Measurements from ENCODE around the gene KCNQ1OT1.
"Not testable (repeated sequence)": the region's sequence is repeated elsewhere in the genome, so short reads cannot be mapped to it uniquely, and the experiment has no call there.

The KCNQ1OT1 gene

GRCh38 chr11:2650343-2650867 lies 49.4 kb downstream of the KCNQ1OT1 start:
- DNase-seq, result no peak

GRCh38 chr11:2649848-2650247 lies 49.9 kb downstream of the KCNQ1OT1 start:
- no peak for DNase-seq

- DNase-seq, result no peak
These were observed 50.4 kb downstream of the KCNQ1OT1 start for GRCh38 chr11:2649400-2649799.

GRCh38 chr11:2647953-2648352 lies 51.8 kb downstream of the KCNQ1OT1 start:
- DNase-seq, result no peak

- no peak for DNase-seq
These were observed 52.6 kb downstream of the KCNQ1OT1 start for GRCh38 chr11:2647167-2647566.

GRCh38 chr11:2645779-2646118 lies 54.0 kb downstream of the KCNQ1OT1 start:
- DNase-seq, result no peak

- DNase-seq, result no peak
These were observed 54.7 kb downstream of the KCNQ1OT1 start for GRCh38 chr11:2644844-2645778.

- no peak for DNase-seq
These were observed 56.0 kb downstream of the KCNQ1OT1 start for GRCh38 chr11:2643746-2644145.

- DNase-seq, result no peak
These were observed 58.2 kb downstream of the KCNQ1OT1 start for GRCh38 chr11:2641623-2642022.

GRCh38 chr11:2639763-2640162 lies 60.0 kb downstream of the KCNQ1OT1 start:
- not testable (repeated sequence) for DNase-seq

GRCh38 chr11:2631161-2631560 lies 68.6 kb downstream of the KCNQ1OT1 start:
- DNase-seq, result no peak

- no peak for DNase-seq
These were observed 69.1 kb downstream of the KCNQ1OT1 start for GRCh38 chr11:2630679-2631078.

GRCh38 chr11:2625183-2625582 lies 74.6 kb downstream of the KCNQ1OT1 start:
- no peak for DNase-seq

- DNase-seq, result no peak
These were observed 77.9 kb downstream of the KCNQ1OT1 start for GRCh38 chr11:2621894-2622293.

GRCh38 chr11:2612884-2613571 lies 86.8 kb downstream of the KCNQ1OT1 start:
- peak; percentile 75 for DNase-seq

- no peak for DNase-seq
These were observed 90.4 kb downstream of the KCNQ1OT1 start for GRCh38 chr11:2609345-2609744.

GRCh38 chr11:2599561-2600189 lies 100.1 kb downstream of the KCNQ1OT1 start:
- no peak for DNase-seq

- DNase-seq, result no peak
These were observed 104.6 kb downstream of the KCNQ1OT1 start for GRCh38 chr11:2595204-2595603.

- no peak for DNase-seq
These were observed 105.5 kb downstream of the KCNQ1OT1 start for GRCh38 chr11:2594267-2594666.

GRCh38 chr11:2593393-2593950 lies 106.3 kb downstream of the KCNQ1OT1 start:
- DNase-seq, result no peak

- no peak for DNase-seq
These were observed 107.0 kb downstream of the KCNQ1OT1 start for GRCh38 chr11:2592559-2593392.

- no peak for DNase-seq
These were observed 108.0 kb downstream of the KCNQ1OT1 start for GRCh38 chr11:2591805-2592204.

All from NCI-H69 (cell line).